Mammary epithelial cell (primary cell): ENCODE data around the gene MT1B.

Experiments used
- EZH2 ChIP-seq: IDR thresholded peaks from 2 replicates; pipeline ENCODE4 v1.6.1; 2012; ENCODE audit warnings: low read length, inconsistent platforms, borderline replicate concordance
- TF ChIP-seq, protein P1 (sequence below), 2 donors: IDR thresholded peaks in 1 of 2; conservative IDR thresholded peaks in 1 of 2; 2 replicates each; pipeline ENCODE4 v1.5.1; 2011 to 2012; ENCODE audit warnings: inconsistent platforms in 2 of 2, low read length in 2 of 2, mild to moderate bottlenecking in 2 of 2, control low read depth in 1 of 2, low read depth in 1 of 2; ENCODE audit not compliant: insufficient read depth in 1 of 2; ENCODE audit errors: extremely low read depth in 1 of 2

DNA sequence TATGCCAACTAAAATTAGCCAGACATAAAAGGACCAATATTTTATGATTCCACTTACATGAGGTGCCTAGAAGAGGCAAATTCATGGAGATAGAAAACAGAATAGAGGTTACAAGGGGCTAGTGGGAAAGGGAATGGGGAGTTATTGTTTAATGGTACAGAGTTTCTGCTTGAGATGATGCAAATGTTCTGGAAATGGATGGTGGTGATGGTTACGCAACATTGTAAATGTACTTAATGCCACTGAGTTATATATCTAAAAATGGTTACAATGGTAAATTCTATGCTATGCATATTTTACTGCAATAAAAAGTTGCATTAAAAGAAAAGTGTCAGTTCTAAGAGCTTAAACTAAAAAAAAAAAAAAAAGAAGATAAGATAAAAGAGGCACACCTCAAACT lies 48.5 kb downstream of the MT1B start:
- TF ChIP-seq, protein P1, sequence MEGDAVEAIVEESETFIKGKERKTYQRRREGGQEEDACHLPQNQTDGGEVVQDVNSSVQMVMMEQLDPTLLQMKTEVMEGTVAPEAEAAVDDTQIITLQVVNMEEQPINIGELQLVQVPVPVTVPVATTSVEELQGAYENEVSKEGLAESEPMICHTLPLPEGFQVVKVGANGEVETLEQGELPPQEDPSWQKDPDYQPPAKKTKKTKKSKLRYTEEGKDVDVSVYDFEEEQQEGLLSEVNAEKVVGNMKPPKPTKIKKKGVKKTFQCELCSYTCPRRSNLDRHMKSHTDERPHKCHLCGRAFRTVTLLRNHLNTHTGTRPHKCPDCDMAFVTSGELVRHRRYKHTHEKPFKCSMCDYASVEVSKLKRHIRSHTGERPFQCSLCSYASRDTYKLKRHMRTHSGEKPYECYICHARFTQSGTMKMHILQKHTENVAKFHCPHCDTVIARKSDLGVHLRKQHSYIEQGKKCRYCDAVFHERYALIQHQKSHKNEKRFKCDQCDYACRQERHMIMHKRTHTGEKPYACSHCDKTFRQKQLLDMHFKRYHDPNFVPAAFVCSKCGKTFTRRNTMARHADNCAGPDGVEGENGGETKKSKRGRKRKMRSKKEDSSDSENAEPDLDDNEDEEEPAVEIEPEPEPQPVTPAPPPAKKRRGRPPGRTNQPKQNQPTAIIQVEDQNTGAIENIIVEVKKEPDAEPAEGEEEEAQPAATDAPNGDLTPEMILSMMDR (conservative IDR thresholded peaks at IDR 0.05 in 1 of 2, IDR thresholded peaks at IDR 0.05 in 1 of 2; ENCODE audit: extremely low read depth in 1 of 2, insufficient read depth in 1 of 2, low read depth in 1 of 2, low read length in 2 of 2): no peak
- no peak for TF ChIP-seq EZH2
